GM10248 (cell line): ENCODE measurements around the gene ZMIZ1.

Experiments used
- CTCF ChIA-PET: fragments of 300-600 bp; sonication (Branson Sonifier 250); formaldehyde crosslinking; extraction: SDS; loops from one replicate; lab custom pipeline; 2021; ENCODE audit warnings: antibody characterized with exemption; lab: Yijun Ruan, JAX
- POLR2A ChIA-PET: fragments of 350-650 bp; sonication (Branson Sonifier 250); formaldehyde crosslinking; extraction: SDS; loops from one replicate; lab custom pipeline; 2020; ENCODE audit warnings: antibody characterized with exemption; lab: Yijun Ruan, JAX
- DNase-seq: peaks from one replicate; pipeline ENCODE4 v3.0.0; 2012; ENCODE audit errors: extremely low spot score
- CTCF ChIP-seq: IDR thresholded peaks from 2 replicates; pipeline ENCODE4 v1.5.1; 2012; ENCODE audit warnings: mild to moderate bottlenecking, low read depth; ENCODE audit errors: extremely low read depth, missing control alignments, control extremely low read depth

Gene ZMIZ1

GRCh38 chr10:79180414-79181221, 111.9 kb downstream of the ZMIZ1 start:
- CTCF ChIA-PET, result interaction anchor here (2.7 kb wide), 1 partner anchor 15 kb away, joined by 14 read pairs; no protein-coding TSS in a partner anchor
- POLR2A ChIA-PET, result no interaction called here
- no peak for DNase-seq
- TF ChIP-seq CTCF, result no peak

GRCh38 chr10:79181227-79181626, 112.5 kb downstream of the ZMIZ1 start:
- POLR2A ChIA-PET, result no interaction called here

GRCh38 chr10:79181698-79182521, 113.1 kb downstream of the ZMIZ1 start:
- DNase-seq, result no peak

More at GRCh38 chr10:79181227-79181626, 112.5 kb downstream of the ZMIZ1 start:
- CTCF ChIA-PET, result interaction anchor here (1.5 to 2.7 kb wide), 2 partner anchors 14 kb away, joined by 8 to 14 read pairs; no protein-coding TSS in a partner anchor
- no peak for DNase-seq
- TF ChIP-seq CTCF, result no peak

GRCh38 chr10:79182781-79183467, 114.2 kb downstream of the ZMIZ1 start:
- no peak for DNase-seq
- ChIA-PET POLR2A (no interaction called here), CTCF (interaction anchor here (1.5 to 3.0 kb wide), 3 partner anchors 12 to 13 kb away, joined by 6 to 19 read pairs (median 8); no protein-coding TSS in a partner anchor)
- no peak for TF ChIP-seq CTCF

More at GRCh38 chr10:79181698-79182521, 113.1 kb downstream of the ZMIZ1 start:
- CTCF ChIA-PET, result interaction anchor here (1.5 kb wide), 1 partner anchor 13 kb away, joined by 8 read pairs; no protein-coding TSS in a partner anchor
- POLR2A ChIA-PET, result no interaction called here
- TF ChIP-seq CTCF, result no peak

- CTCF ChIA-PET, result interaction anchor here (1.7 to 3.0 kb wide), 2 partner anchors 12 to 13 kb away, joined by 6 to 19 read pairs; no protein-coding TSS in a partner anchor
- TF ChIP-seq CTCF, result no peak
- no peak for DNase-seq
- POLR2A ChIA-PET, result no interaction called here
Observed at GRCh38 chr10:79183468-79183865, 114.7 kb downstream of the ZMIZ1 start.
